ENCODE data around the gene PRPH. TPM values are rescaled to one million over a fixed set of nuclear protein-coding genes. Genes with fewer than 3 reads are reported as not detected.
"Not testable (repeated sequence)": the region's sequence is repeated elsewhere in the genome, so short reads cannot be mapped to it uniquely, and the experiment has no call there.

PRPH gene
- total and polyA plus RNA-seq, 4 donors = 22.8 to 341 (median 215) TPM

- WGBS (ENCODE audit: insufficient coverage) = 2% methylated on average over 77 of the region's 77 CpGs
- Histone ChIP-seq H3K36me3 (ENCODE audit: control insufficient read depth, insufficient read depth, low read length) (no peaks in the 10 kb centered on the region), H3K27me3 (ENCODE audit: control insufficient read depth, insufficient read depth, low read length) (peaks cover 70% of the 10 kb centered on the region), H3K27ac (ENCODE audit: low read depth, low read length) (no peak overlapping the region), H3K4me1 (ENCODE audit: control insufficient read depth, insufficient read depth, low read length) (peaks cover 46% of the 10 kb centered on the region), H3K9me3 (ENCODE audit: control insufficient read depth, insufficient read depth, low read length) (no peaks in the 10 kb centered on the region), H3K4me3 (ENCODE audit: low read depth, low read length) (no peak overlapping the region)
- peak in 2 of 6 donors; percentile 18 to 28 for DNase-seq (ENCODE audit: low read depth in 4 of 6, low spot score in 6 of 6)
Measured at GRCh38 chr12:49296836-49297694, 2.1 kb downstream of the PRPH start.

GRCh38 chr12:49297695-49298060, 2.7 kb downstream of the PRPH start:
- H3K4me1 ChIP-seq (ENCODE audit: control insufficient read depth, insufficient read depth, low read length) = peaks cover 45% of the 10 kb centered on the region
- WGBS (ENCODE audit: insufficient coverage) = 22% methylated on average over 5 of the region's 8 CpGs
- DNase-seq (ENCODE audit: low read depth in 4 of 6, low spot score in 6 of 6) = no peak
- H3K36me3 ChIP-seq (ENCODE audit: control insufficient read depth, insufficient read depth, low read length) = no peaks in the 10 kb centered on the region
- peaks cover 69% of the 10 kb centered on the region for H3K27me3 ChIP-seq (ENCODE audit: control insufficient read depth, insufficient read depth, low read length)
- no peaks in the 10 kb centered on the region for H3K9me3 ChIP-seq (ENCODE audit: control insufficient read depth, insufficient read depth, low read length)
- H3K27ac ChIP-seq (ENCODE audit: low read depth, low read length) = no peak overlapping the region
- no peak overlapping the region for H3K4me3 ChIP-seq (ENCODE audit: low read depth, low read length)

- Histone ChIP-seq H3K27ac (ENCODE audit: low read depth, low read length) (no peak overlapping the region), H3K4me3 (ENCODE audit: low read depth, low read length) (no peak overlapping the region), H3K4me1 (ENCODE audit: control insufficient read depth, insufficient read depth, low read length) (peaks cover 40% of the 10 kb centered on the region), H3K36me3 (ENCODE audit: control insufficient read depth, insufficient read depth, low read length) (no peaks in the 10 kb centered on the region), H3K9me3 (ENCODE audit: control insufficient read depth, insufficient read depth, low read length) (no peaks in the 10 kb centered on the region), H3K27me3 (ENCODE audit: control insufficient read depth, insufficient read depth, low read length) (peaks cover 65% of the 10 kb centered on the region)
- WGBS (ENCODE audit: insufficient coverage) = 32% methylated on average over 6 of the region's 6 CpGs
- no peak for DNase-seq (ENCODE audit: low read depth in 4 of 6, low spot score in 6 of 6)
Measured at GRCh38 chr12:49298160-49298559, 3.2 kb downstream of the PRPH start.

- Histone ChIP-seq H3K36me3 (ENCODE audit: control insufficient read depth, insufficient read depth, low read length) (no peaks in the 10 kb centered on the region), H3K4me1 (ENCODE audit: control insufficient read depth, insufficient read depth, low read length) (peaks cover 6% of the 10 kb centered on the region), H3K4me3 (ENCODE audit: low read depth, low read length) (no peak overlapping the region), H3K27ac (ENCODE audit: low read depth, low read length) (no peak overlapping the region), H3K9me3 (ENCODE audit: control insufficient read depth, insufficient read depth, low read length) (no peaks in the 10 kb centered on the region), H3K27me3 (ENCODE audit: control insufficient read depth, insufficient read depth, low read length) (peaks cover 34% of the 10 kb centered on the region)
- no peak for DNase-seq (ENCODE audit: low read depth in 4 of 6, low spot score in 6 of 6)
- 76% methylated on average over 3 of the region's 4 CpGs for WGBS (ENCODE audit: insufficient coverage)
Measured at GRCh38 chr12:49301760-49302159, 6.8 kb downstream of the PRPH start.

- H3K36me3 ChIP-seq (ENCODE audit: control insufficient read depth, insufficient read depth, low read length) = no peaks in the 10 kb centered on the region
- no peak for DNase-seq (ENCODE audit: low read depth in 4 of 6, low spot score in 6 of 6)
- H3K9me3 ChIP-seq (ENCODE audit: control insufficient read depth, insufficient read depth, low read length) = no peaks in the 10 kb centered on the region
- no peak overlapping the region for H3K4me3 ChIP-seq (ENCODE audit: low read depth, low read length)
- H3K27me3 ChIP-seq (ENCODE audit: control insufficient read depth, insufficient read depth, low read length) = peaks cover 12% of the 10 kb centered on the region
- H3K4me1 ChIP-seq (ENCODE audit: control insufficient read depth, insufficient read depth, low read length) = no peaks in the 10 kb centered on the region
- H3K27ac ChIP-seq (ENCODE audit: low read depth, low read length) = no peak overlapping the region
- 75% methylated on average over 1 of the region's 2 CpGs for WGBS (ENCODE audit: insufficient coverage)
Measured at GRCh38 chr12:49304161-49304560, 9.2 kb downstream of the PRPH start.

GRCh38 chr12:49305762-49306510, 11.0 kb downstream of the PRPH start:
- Histone ChIP-seq H3K27ac (ENCODE audit: low read depth, low read length) (no peak overlapping the region), H3K9me3 (ENCODE audit: control insufficient read depth, insufficient read depth, low read length) (no peaks in the 10 kb centered on the region), H3K4me3 (ENCODE audit: low read depth, low read length) (no peak overlapping the region), H3K4me1 (ENCODE audit: control insufficient read depth, insufficient read depth, low read length) (no peaks in the 10 kb centered on the region), H3K27me3 (ENCODE audit: control insufficient read depth, insufficient read depth, low read length) (peaks cover 16% of the 10 kb centered on the region), H3K36me3 (ENCODE audit: control insufficient read depth, insufficient read depth, low read length) (no peaks in the 10 kb centered on the region)
- WGBS (ENCODE audit: insufficient coverage) = 77% methylated on average over 6 of the region's 6 CpGs
- no peak for DNase-seq (ENCODE audit: low read depth in 4 of 6, low spot score in 6 of 6)

- 90% methylated on average over 5 of the region's 7 CpGs for WGBS (ENCODE audit: insufficient coverage)
- no peak overlapping the region for H3K27ac ChIP-seq (ENCODE audit: low read depth, low read length)
Measured at GRCh38 chr12:49309386-49309785, 14.4 kb downstream of the PRPH start.

GRCh38 chr12:49310451-49311000, 15.6 kb downstream of the PRPH start:
- H3K36me3 ChIP-seq (ENCODE audit: control insufficient read depth, insufficient read depth, low read length); H3K27ac ChIP-seq (ENCODE audit: low read depth, low read length); H3K9me3 ChIP-seq (ENCODE audit: control insufficient read depth, insufficient read depth, low read length); DNase-seq (ENCODE audit: low read depth in 4 of 6, low spot score in 6 of 6); H3K4me1 ChIP-seq (ENCODE audit: control insufficient read depth, insufficient read depth, low read length); H3K27me3 ChIP-seq (ENCODE audit: control insufficient read depth, insufficient read depth, low read length); H3K4me3 ChIP-seq (ENCODE audit: low read depth, low read length): not testable (repeated sequence)
- WGBS (ENCODE audit: insufficient coverage) = no CpG with 5 or more reads among the region's 3 CpGs

More at GRCh38 chr12:49309386-49309785, 14.4 kb downstream of the PRPH start:
- Histone ChIP-seq H3K4me3 (ENCODE audit: low read depth, low read length) (no peak overlapping the region), H3K36me3 (ENCODE audit: control insufficient read depth, insufficient read depth, low read length) (no peaks in the 10 kb centered on the region), H3K27me3 (ENCODE audit: control insufficient read depth, insufficient read depth, low read length) (peaks cover 5% of the 10 kb centered on the region), H3K4me1 (ENCODE audit: control insufficient read depth, insufficient read depth, low read length) (no peaks in the 10 kb centered on the region), H3K9me3 (ENCODE audit: control insufficient read depth, insufficient read depth, low read length) (no peaks in the 10 kb centered on the region)
- no peak for DNase-seq (ENCODE audit: low read depth in 4 of 6, low spot score in 6 of 6)

GRCh38 chr12:49314811-49315210, 19.9 kb downstream of the PRPH start:
- Histone ChIP-seq H3K27ac (ENCODE audit: low read depth, low read length) (no peak overlapping the region), H3K36me3 (ENCODE audit: control insufficient read depth, insufficient read depth, low read length) (no peaks in the 10 kb centered on the region), H3K4me3 (ENCODE audit: low read depth, low read length) (no peak overlapping the region), H3K27me3 (ENCODE audit: control insufficient read depth, insufficient read depth, low read length) (no peaks in the 10 kb centered on the region), H3K9me3 (ENCODE audit: control insufficient read depth, insufficient read depth, low read length) (no peaks in the 10 kb centered on the region), H3K4me1 (ENCODE audit: control insufficient read depth, insufficient read depth, low read length) (no peaks in the 10 kb centered on the region)
- no peak for DNase-seq (ENCODE audit: low read depth in 4 of 6, low spot score in 6 of 6)
- WGBS (ENCODE audit: insufficient coverage) = 71% methylated on average over 1 of the region's 1 CpG

All from spinal cord (tissue), 10 donors.